HG03135 (cell line): Measurements from ENCODE around the gene PRKCE.
"Not testable (repeated sequence)": the region's sequence is repeated elsewhere in the genome, so short reads cannot be mapped to it uniquely, and the experiment has no call there.

ENCODE experiments used
- ATAC-seq: cut with Tn5 transposase; IDR thresholded peaks from one replicate; pipeline ENCODE4 v1.9.1; 2021; ENCODE audit warnings: mild to moderate bottlenecking, moderate library complexity; ENCODE audit not compliant: unreplicated experiment

Gene PRKCE

DNA sequence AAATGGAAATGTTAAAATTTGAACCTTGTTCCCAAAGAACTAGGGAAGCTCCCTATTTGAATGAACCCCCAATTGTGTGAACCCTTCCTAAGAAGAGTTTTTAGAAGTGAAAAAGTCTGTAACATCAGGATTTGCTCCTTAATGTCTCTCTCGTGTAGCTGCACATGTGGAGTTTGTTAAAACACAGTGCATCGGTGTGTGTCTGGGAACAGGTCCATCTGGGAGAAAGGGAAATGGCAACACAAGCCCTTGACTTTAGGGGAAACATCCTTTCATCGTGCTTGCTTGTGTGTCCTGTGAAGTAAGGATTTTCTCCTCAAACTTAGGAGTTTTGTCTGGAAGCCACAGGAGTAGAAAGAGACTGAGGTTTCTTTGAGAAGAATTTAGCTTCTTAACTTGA is 203.9 kb downstream of the PRKCE start:
- no peak for ATAC-seq

DNA sequence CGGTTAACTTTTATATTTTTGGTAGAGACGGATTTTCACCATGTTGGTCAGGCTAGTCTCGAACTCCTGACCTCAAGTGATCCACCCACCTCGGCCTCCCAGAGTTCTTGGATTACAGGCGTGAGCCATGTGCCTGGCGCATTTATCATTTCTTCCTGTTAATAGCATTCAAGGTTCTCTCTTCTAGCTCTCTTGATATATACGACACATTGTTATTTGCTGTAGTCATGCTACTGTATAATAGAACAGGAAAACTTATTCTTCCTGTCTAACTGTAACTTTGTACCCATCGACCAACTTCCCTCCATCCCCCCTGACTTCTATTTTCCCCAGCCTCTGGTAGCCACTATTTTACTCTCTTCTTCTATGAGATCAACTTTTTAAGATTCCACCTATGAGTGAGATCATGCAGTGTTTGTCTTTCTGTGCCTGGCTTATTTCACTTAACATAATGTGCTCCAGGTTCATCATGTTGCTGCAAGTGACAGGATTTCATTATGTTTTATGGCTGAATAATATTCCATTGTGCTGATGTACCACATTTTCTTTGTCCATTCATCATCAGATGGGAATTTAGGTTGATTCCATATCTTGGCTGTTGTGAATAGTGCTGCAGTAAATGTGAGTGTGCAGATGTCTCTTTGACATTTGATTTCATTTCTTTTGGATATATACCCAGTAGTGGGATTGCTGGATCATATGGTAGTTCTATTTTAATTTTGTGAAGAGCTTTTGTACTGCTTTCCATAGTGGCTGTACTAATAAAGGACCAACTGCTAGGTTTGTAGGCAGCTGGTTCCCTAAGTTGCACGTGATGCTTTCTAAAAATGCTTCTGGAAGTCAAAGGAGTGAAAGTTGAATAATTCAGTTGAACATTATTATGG is 205.2 kb downstream of the PRKCE start:
- no peak for ATAC-seq

DNA sequence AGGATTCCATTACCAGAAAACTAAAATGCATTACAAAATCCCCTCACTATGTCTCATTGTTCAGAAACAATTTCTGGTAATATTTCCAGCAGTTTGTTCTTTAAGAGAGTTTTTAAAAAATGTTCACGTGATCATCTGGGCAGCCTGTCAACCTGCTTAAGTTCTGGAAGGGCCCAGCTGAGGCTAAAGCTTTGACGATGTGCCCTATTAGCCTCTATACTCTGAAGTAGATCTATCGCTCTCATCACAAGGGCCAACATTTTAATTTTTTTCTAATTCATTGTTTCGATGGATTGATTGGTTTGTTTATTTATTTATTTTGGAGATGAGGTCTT is 205.8 kb downstream of the PRKCE start:
- ATAC-seq = no peak

DNA sequence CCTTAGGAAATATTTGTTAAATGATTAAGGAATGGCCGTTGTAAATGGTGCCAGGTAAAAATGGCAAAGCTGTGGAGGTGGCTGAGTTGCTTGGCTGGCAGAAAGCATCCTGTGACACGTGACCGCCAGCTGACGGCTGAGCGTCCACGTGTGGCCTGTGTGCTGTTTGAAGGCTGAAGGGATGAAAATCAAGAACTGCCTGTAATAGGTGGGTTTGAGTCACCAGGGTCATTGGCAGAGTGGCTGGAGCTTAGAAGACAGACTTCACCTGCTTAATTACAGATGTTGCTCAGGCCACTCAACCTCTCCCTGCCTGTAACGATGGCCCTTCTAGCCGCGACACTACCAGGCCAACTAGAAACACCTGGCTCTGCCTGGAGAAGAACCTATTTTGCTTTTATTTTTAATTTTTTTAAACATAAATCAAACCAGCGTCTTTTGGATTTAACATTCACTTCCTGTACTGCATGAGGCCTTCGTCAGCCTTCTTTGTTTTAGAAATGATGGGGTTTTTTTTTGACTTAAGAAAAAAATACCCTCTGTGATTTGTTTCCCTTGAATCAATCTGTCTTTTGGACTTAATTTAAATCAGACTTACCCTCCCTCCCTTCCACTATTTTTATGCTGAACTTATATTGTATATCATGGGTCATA is 206.5 kb downstream of the PRKCE start:
- ATAC-seq = no peak

DNA sequence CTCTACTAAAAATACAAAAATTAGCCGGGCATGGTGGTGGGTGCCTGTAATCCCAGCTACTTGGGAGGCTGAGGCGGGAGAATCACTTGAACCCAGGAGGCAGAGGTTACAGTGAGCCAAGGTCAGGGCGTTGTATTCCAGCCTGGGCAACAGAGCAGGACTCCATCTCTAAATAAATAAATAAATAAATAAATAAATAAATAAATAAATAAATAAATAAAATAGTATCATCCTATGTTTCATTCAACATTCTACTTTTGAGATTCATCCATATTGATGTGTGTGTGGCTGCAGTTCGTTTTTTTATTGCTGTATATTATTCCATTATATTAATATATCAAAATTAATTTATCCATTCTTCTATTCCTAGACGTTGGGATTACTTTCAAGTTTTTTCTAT is 207.4 kb downstream of the PRKCE start:
- ATAC-seq = not testable (repeated sequence)

DNA sequence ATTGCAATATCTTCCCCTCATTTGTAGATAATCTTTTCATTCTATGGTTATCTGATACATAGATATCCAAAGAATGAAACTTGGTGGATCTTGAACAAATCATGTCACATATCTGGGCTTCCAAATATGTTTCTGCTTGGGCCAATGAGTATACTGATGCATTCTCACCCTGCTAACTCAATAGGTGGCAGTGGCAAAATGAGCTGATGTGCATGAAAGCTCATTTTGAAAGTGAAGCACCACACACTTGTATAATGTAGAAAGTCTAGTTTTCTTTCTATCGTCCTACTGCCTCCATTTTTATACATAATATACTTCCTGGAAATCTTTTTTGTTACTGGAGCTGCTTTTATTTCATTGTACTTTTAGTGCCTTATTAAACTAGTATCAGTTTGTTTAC is 208.2 kb downstream of the PRKCE start:
- no peak for ATAC-seq

DNA sequence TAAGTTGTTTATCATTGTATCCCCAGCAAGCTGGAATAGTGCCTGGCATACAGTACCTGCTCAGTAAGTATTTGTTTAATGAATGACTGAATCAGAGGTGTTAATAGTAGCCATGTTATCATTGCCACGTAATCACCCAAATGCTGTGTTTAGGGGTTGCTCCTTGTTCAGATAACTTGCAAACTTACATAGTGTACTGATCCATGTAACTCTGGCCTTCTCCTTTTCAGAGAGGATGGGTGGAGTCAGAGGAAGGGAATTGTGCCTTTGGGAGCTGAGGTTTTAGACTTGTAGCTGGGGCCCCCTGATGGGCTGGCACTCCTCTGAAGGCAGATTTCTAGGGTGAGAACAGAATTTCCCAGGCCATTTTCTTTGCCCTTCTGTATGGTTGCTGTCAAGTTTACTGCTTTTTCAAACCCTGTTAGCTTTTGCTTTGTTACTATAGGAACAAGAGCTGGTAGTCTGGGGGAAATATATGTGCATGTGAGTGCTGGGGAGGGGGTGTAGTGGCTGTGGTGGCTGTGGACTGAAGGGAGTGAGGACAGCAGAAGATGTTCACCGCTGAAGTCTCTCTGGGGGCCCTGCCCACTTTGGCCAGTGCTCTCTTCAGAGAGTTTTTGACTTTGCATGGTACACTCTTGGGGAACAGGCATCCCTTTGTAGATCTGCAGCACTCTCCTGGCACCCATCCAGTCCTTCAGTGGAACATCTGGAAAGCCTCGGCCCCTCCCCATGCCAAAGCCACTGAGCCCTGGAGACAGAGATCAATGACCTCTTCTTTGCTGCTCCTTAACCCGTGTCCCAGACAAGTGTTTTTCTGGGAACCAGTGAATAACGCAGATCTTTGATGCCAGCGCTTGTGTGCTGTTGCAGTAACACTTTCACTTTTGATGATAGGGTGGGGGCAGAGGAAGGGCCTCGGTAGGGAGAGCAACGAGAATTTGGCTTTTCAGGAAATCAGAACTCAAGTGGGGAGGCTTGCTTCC is 209.0 kb downstream of the PRKCE start:
- ATAC-seq = no peak

DNA sequence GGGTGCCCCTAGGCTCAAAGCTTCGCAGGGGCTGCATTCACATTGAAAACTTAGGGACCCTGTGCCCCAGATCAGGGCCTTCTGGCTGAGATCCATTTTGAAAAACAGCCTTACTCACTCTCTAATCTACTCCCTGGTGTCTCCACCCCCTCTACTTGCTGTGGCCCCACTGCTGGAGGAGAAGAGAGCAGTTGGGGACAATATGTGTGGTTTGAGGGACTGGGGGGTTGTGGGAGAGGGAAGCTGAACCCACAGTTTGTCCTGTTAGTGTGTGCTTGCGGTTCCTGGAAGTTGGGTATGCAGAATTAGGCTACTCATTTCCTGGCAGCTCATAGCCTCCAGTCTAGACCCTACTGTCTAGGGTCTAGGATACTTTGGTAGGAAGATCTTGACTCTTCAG is 211.4 kb downstream of the PRKCE start:
- no peak for ATAC-seq

DNA sequence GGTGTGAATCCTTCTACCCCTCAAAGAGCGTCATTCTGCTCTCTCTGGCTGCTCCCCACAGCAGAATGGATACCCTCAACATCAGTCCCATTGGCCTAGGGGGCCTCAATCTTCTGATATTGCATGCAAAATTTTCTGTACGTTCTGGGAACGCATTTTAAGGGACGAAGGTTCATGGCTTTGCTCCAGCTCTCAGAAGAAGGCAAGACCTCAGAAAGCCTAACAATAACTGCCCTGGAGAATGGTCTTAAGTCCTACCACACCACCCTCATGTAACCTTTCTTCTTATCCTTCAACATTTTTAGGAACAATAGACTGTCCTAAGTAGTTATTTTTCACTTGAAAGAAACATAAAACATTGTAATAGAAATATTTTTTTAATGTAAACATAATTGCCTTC is 212.6 kb downstream of the PRKCE start:
- no peak for ATAC-seq

DNA sequence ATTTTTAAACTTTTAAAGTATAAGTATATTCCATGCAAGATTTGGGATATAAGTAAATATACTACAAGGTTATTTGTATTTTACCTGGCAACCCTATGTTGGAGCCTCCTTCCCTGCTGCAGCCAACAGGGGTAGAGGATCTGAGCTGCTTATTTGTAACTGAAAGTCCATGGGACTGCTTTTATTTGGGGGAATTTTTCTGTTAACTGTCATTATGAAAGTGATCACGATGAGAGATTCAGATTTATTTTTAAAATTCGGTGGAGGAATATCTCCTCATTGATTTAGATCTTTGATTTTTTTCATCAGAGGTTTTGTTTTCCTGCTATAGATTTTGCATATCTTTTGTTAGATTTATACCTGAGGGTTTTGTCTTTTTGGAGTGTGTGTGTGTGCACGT is 215.9 kb downstream of the PRKCE start:
- ATAC-seq = no peak

DNA sequence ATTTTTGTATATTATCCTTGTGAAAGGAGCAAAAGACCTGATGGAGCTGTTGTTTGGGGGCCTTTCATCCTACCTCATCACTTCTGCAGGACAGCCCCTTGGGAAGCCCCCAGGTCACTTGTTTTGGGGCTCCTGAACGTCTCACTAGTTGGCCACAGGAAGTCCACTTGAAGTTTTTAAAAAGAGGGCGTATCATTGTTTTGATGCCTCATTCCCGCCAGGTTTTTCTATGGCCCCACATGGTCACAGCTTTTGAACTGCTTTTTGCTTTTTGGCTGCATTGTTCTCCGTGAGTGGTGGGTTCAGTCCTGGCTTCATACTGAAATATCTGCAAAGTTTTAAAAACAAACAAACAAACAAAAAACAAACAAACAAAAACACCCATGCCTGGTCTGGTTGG is 216.3 kb downstream of the PRKCE start:
- ATAC-seq = no peak

DNA sequence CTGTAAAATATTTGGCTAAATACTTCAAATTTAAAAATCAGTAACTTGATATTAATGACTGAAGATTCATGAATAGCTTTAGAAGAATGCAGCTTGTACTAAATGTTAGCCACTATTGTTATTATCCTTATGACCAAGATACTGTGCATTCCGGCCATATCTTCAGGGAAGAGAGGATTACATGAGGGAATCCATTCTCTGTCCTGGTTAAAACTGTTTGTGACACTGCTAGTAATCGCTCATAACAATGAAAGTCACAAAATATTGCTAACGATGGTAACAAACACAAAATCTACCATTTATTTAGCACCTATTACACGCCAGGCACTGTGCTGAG is 217.7 kb downstream of the PRKCE start:
- ATAC-seq = no peak

DNA sequence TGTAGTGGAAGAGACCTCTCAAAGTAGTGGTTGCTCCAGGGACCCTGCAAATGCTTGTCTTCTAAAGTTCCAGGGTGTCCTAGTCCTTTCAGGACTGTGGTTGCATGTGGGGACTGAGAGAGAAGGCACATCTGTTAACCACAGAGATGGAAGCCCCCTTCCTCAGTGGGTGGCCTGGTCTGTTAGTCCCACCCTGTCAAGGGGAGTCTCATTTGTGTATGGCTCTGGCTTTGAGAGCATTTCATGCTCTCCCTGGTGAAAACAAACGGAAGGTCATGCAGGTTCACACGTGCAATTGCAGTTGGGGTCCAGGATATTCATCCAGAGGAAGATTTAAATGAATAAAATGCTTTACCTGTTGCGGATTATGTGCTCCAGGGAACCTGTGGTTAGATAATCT is 219.6 kb downstream of the PRKCE start:
- ATAC-seq = no peak

DNA sequence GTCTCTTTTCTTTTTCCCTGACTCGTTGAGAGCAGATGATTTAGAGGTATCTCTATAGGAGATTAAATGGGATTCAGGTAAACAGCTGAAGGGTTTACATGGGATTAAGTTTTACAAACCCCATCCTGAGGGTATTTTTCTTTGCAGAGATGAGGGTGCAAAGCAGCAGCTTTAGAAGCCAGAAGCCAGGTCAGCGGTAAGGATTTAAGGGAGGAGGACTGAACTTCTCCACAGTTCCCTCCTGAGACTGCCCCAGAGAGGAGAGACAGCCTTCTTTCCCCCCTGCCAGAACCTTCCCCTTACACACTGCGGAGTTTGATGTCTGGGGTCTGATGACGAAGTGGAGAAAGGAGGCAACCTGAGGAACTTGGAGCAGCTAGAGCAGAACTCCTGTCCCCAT is 220.1 kb downstream of the PRKCE start:
- no peak for ATAC-seq

DNA sequence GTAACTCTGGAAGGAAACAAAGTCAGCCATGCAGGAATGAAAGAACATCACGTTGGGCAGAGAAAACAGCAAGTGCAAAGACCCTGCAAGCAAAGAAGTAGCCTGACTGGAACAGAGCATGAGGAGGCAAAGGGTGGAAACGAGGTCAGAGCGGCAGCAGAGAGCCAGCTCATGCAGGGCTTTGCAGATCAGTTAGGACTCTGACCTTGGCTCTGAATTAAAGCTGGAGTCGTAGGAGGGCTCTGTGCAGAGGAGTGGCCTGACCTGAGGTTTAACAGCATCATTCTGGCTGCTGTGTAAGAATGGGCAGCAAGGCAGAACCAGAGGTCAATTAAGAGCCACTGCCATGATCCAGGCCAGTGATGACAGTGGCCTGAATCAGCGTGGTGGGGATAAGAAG is 220.7 kb downstream of the PRKCE start:
- no peak for ATAC-seq

DNA sequence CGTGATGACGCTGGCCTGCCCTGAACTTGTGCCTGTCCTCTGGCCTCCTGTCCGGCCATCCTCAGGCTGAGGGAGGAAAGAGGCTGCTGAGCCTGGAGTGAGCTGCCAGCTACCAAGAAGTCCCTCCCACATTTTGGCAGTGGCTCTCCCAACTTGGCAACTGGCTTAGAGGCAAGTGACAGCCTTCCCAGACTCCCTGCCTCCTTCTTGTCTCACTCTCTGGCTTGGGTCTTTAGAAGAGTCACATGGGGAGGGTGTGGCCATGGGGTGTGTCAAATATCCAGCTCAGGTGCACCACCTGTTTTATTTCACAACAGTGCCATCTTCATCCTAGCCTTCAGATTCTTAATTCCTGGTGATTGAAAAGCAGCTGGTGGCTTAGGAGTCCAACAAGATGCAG is 222.9 kb downstream of the PRKCE start:
- ATAC-seq = no peak

DNA sequence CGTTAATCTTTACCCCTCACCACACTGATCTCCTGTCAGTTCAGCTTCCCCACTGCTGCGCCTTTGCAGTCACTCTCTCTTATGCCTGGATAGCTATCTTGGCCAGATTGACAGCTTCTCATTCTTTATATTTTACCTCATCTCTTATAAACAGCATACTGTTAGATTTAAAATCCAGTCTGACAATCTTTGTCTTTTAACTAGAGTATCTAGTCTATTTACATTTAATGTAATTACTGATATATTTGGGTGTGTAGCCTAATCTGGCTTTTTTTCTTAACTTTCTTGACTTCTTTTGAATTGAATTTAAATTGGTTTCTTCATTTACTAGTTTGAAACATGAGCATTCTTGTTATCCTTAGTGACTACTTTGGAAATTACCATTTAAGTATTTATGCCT is 225.1 kb downstream of the PRKCE start:
- ATAC-seq = no peak

DNA sequence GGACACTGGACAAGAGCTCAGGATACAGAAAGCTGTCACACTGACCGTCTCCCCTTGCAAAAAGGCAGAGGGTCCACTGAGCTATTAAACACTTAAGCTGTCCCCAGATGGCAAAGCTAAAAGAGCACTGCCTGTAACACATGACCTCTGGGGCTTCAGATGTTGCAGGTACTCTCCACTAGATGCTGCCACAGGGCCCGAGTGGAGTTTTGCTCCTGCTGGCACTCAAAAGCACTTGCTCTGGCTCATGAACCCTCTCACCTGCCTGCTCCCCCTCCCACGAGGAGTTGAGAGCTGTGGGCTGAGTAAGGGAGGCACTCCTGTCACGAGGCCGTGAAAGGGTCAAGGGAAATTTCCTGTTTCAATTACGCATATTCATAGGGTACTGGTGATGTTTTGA is 227.9 kb downstream of the PRKCE start:
- no peak for ATAC-seq

DNA sequence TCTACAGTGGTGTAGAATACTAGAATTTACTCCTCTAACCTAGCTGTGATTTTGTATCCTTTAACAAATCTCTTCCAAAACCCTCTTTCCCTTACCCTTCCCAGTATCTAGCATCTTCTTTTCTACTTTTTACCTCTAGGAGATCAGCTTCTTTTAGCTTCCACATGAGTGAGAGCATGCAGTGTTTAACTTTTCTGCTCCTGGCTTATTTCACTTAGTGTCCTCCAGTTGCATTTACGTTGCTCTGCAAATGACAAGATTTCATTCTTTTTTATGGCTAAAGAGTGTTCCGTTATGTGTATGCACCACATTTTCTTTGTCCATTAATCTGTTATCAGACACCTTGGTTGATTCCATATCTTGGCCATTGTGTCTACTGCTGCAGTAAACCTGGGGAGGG is 228.5 kb downstream of the PRKCE start:
- ATAC-seq = no peak

DNA sequence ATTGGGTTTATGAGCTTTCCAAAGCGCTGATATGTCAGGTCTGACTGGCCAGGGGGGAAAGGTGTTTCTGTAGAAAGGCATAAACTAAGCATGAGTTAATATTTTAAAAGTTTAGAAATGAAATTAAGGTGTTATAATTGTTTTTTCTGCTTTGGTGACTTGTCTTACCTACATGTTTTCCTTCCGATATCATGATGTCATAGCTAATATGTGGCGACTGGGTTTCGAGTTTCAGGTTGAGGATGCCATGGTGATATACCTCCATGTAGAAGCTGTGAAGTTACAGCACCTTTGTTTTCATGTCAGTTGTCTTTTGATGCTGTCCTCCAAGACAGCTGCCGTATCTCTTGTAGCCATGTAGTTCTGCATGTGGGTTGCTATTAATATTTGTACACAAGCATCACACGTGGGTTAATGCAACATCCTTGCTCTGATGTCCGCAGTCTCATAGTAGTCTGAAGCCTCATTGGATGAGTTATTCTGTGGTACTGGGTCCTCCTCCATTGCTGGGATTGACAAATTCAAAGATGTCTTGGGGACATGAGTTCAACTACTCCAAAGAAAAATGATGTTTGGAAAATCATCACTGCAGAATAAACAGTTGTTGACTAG is 230.6 kb downstream of the PRKCE start:
- no peak for ATAC-seq
